Measurements from ENCODE around the gene CD83.

DNA sequence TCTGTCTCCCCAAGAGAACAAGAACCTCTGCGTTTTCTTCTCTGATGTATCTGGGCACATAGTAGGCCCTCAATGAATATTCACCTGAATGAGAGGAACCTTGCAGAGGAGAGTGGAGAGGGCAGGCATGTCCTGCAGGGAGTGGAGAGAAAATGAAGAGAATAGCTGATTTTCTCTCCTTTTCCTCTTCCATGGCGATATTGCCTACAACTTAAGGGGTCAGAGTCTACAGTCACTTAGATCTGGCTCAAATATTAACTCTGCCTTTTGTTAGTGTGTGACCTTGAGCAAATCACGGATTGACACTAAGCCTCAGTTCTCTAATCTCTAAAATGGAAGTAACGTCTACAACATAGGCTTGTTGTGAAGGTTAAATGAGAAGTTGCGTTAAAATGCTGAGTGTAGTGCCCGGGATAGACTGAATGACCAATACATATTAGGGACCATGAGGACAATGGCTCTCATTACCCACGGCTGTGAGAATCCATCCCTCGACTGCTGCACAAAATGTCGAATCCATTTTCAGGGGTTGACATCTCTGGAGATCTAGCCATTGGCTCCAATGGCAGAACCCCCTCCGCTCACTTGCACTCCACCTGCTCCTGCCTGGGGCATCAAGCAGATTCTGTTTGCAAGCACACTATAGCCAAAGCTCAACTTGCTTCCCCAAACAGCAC lies 14.8 kb downstream of the CD83 start:
- TF ChIP-seq, protein P1, sequence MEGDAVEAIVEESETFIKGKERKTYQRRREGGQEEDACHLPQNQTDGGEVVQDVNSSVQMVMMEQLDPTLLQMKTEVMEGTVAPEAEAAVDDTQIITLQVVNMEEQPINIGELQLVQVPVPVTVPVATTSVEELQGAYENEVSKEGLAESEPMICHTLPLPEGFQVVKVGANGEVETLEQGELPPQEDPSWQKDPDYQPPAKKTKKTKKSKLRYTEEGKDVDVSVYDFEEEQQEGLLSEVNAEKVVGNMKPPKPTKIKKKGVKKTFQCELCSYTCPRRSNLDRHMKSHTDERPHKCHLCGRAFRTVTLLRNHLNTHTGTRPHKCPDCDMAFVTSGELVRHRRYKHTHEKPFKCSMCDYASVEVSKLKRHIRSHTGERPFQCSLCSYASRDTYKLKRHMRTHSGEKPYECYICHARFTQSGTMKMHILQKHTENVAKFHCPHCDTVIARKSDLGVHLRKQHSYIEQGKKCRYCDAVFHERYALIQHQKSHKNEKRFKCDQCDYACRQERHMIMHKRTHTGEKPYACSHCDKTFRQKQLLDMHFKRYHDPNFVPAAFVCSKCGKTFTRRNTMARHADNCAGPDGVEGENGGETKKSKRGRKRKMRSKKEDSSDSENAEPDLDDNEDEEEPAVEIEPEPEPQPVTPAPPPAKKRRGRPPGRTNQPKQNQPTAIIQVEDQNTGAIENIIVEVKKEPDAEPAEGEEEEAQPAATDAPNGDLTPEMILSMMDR (IDR thresholded peaks at IDR 0.05 in 4 of 5, conservative IDR thresholded peaks at IDR 0.05 in 1 of 5) = no peak
- TF ChIP-seq POLR2A (IDR thresholded peaks at IDR 0.05) = no peak

Data from gastrocnemius medialis (tissue), 4 donors.